Brain microvascular endothelial cell (primary cell): Measurements from ENCODE around the gene ALK.

Experiments
- DNase-seq: peaks from one replicate; pipeline ENCODE4 v3.0.0-alpha.2; 2020
- H3K27ac ChIP-seq: fragments of 250-450 bp; sonication (Bioruptor Pico); 2 replicates; pipeline ENCODE4 v1.5.1; 2020; ENCODE audit warnings: mild to moderate bottlenecking, moderate library complexity
- H3K27me3 ChIP-seq: fragments of 250-450 bp; sonication (Bioruptor Pico); replicated peaks from 2 replicates; pipeline ENCODE4 v1.5.1; 2020; ENCODE audit warnings: mild to moderate bottlenecking
- H3K36me3 ChIP-seq: fragments of 250-450 bp; sonication (Bioruptor Pico); replicated peaks from 2 replicates; pipeline ENCODE4 v1.5.1; 2020; ENCODE audit warnings: mild to moderate bottlenecking
- H3K4me3 ChIP-seq: 2 replicates; pipeline ENCODE4 v1.5.1; 2011; ENCODE audit warnings: low read depth, mild to moderate bottlenecking, control low read depth, low read length, moderate library complexity
- CTCF ChIP-seq: IDR thresholded peaks from 2 replicates; pipeline ENCODE4 v1.5.1; 2011; ENCODE audit warnings: low read depth, mild to moderate bottlenecking, moderate library complexity, low read length, control low read depth, inconsistent platforms; ENCODE audit errors: missing control alignments
- in situ Hi-C: cut with HindIII; loops from 2 replicates; pipeline ENCODE4 v1.10.0; 2017; ENCODE audit warnings: low sequenced_read_pairs, low pct_ligation_motif_present

ALK gene

DNA sequence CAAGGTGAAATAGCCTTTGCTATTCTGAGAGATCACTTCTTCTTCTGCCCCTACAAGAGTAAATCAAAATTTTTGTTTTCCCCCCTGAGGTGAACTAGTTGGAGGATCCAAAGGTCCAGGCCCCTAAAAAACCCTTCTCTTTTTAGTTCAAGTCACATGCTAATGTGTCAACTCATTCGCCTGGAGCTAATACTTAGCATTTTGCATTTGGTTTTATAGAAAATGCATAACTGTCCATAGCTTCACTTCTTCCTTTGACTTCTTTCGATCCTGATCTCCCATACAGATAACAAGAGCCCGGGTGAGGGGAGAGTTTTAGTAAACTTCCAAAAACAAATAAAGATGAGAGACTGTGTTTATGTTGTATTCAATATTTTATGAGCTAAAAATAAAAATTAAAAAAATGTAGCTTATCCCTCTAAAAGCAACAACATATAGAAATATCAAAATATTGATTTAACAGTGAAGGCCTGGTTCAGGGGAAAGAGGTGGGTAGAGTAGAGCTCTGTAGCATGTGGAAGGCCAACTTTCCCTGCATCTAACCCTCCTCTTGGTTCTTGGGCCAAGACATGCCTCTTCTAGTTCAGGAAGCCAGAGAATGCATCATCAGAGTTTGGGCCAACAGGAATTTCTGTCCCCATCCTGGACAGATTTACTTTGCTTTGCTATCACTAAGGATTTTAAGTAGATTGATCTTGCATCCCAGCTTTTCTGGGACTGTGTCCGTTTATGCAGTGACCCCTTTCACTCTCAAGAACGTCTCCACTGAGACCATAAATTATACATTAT lies 333.8 kb downstream of the ALK start:
- in situ Hi-C loops, result no loop called here
- DNase-seq, result no peak
- no peak overlapping the region for H3K4me3 ChIP-seq
- no peak overlapping the region for H3K27ac ChIP-seq
- TF ChIP-seq CTCF, result no peak
- H3K36me3 ChIP-seq, result no peaks in the 10 kb centered on the region
- no peaks in the 10 kb centered on the region for H3K27me3 ChIP-seq

GRCh38 chr2:29586919-29587318 lies 334.5 kb downstream of the ALK start:
- Histone ChIP-seq H3K36me3 (no peaks in the 10 kb centered on the region), H3K4me3 (no peak overlapping the region), H3K27me3 (no peaks in the 10 kb centered on the region), H3K27ac (no peak overlapping the region)
- in situ Hi-C loops, result no loop called here
- no peak for DNase-seq
- no peak for TF ChIP-seq CTCF

DNA sequence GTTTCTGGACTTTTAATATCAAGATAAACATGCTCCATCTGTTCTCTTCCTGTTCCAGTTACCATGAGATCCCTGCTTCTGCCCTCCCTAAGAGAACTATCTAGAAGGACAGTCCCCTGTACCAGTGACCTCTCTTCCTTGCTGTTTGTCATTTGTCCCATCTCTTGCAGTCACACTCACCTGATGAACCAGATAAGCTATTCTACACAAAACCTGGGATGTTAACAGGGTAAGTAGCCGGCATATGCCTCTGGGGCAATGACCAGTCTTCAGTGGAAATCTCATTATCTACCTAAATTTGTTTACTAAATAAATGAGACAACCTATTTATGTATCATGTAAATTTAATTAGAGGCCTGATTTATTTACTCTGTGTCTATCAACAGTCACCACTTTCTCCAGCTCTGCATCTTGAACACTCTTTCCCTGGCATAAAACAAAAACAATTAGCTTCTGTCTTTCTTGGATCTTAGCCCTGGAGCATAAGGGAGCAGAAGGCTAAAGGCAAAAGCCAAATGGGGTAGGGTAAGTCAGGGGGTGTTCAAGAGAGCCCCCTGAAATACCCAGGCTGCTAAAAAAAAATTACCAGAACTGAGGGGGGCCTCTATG lies 337.7 kb downstream of the ALK start:
- in situ Hi-C loops, result no loop called here
- no peak for DNase-seq

DNA sequence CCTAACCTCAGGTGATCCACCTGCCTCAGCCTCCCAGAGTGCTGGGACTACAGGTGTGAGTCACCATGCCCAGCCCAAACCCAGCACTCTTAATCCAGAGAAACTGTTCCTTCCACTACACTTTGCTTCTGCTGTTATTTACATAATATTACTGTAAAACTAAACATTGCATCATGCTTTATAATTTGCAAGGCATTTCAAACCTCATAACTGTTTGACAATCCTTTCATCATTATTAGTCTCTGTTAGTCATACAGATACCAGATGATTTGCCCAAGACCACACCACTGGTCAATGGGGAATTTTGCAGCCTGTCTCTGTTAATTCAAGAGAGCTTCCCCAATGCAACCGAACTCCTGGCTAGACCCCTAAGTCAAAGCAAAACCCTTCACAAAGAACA lies 338.3 kb downstream of the ALK start:
- H3K27ac ChIP-seq, result no peak overlapping the region
- no peaks in the 10 kb centered on the region for H3K36me3 ChIP-seq
- no peak for DNase-seq
- in situ Hi-C loops, result no loop called here
- no peaks in the 10 kb centered on the region for H3K27me3 ChIP-seq
- no peak overlapping the region for H3K4me3 ChIP-seq
- TF ChIP-seq CTCF, result no peak

More for the DNA sequence above, 337.7 kb downstream of the ALK start:
- Histone ChIP-seq H3K27me3 (no peaks in the 10 kb centered on the region), H3K36me3 (no peaks in the 10 kb centered on the region), H3K27ac (no peak overlapping the region), H3K4me3 (no peak overlapping the region)
- TF ChIP-seq CTCF, result no peak

- Histone ChIP-seq H3K4me3 (no peak overlapping the region), H3K36me3 (no peaks in the 10 kb centered on the region), H3K27ac (no peak overlapping the region), H3K27me3 (no peaks in the 10 kb centered on the region)
- in situ Hi-C loops, result no loop called here
- DNase-seq, result no peak
- no peak for TF ChIP-seq CTCF
Measured at GRCh38 chr2:29582062-29582461, 339.3 kb downstream of the ALK start.
